ENCODE results near the gene MFGE8. TPM values are rescaled to one million over a fixed set of nuclear protein-coding genes. Genes with fewer than 3 reads are reported as not detected.

MFGE8 gene
- total and polyA plus RNA-seq, 4 donors: 78.6 to 135 (median 96.1) TPM

- no peak for ATAC-seq (ENCODE audit: insufficient read depth, low FRiP score)
- Histone ChIP-seq H3K36me3 (ENCODE audit: control insufficient read depth in 4 of 4, insufficient read depth in 4 of 4, low read length in 4 of 4) (peaks cover 0 to 2% (median 0%) of the 10 kb centered on the region in 4 donors), H3K27ac (ENCODE audit: low read depth in 1 of 2, low read length in 1 of 2) (no peak overlapping the region), H3K9me3 (ENCODE audit: control insufficient read depth in 4 of 4, insufficient read depth in 3 of 4, low read length in 3 of 4) (no peaks in the 10 kb centered on the region), H3K27me3 (ENCODE audit: control insufficient read depth in 3 of 3, insufficient read depth in 3 of 3, low read length in 2 of 3) (peaks cover 0 to 12% (median 11%) of the 10 kb centered on the region in 3 donors), H3K4me3 (no peak overlapping the region), H3K4me1 (ENCODE audit: control insufficient read depth in 5 of 5, insufficient read depth in 5 of 5, low read length in 5 of 5) (peaks cover 0 to 6% (median 0%) of the 10 kb centered on the region in 5 donors), H3K9ac (ENCODE audit: insufficient read depth in 1 of 2, low read length in 2 of 2) (no peak overlapping the region)
- TF ChIP-seq, protein P1, sequence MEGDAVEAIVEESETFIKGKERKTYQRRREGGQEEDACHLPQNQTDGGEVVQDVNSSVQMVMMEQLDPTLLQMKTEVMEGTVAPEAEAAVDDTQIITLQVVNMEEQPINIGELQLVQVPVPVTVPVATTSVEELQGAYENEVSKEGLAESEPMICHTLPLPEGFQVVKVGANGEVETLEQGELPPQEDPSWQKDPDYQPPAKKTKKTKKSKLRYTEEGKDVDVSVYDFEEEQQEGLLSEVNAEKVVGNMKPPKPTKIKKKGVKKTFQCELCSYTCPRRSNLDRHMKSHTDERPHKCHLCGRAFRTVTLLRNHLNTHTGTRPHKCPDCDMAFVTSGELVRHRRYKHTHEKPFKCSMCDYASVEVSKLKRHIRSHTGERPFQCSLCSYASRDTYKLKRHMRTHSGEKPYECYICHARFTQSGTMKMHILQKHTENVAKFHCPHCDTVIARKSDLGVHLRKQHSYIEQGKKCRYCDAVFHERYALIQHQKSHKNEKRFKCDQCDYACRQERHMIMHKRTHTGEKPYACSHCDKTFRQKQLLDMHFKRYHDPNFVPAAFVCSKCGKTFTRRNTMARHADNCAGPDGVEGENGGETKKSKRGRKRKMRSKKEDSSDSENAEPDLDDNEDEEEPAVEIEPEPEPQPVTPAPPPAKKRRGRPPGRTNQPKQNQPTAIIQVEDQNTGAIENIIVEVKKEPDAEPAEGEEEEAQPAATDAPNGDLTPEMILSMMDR (IDR thresholded peaks at IDR 0.05; ENCODE audit: control extremely low read depth, extremely low read depth): no peak
- no peak for DNase-seq
- WGBS, 2 donors: 88 to 94% methylated on average over 4 of the region's 4 CpGs
Measured at GRCh38 chr15:88890495-88890894, 22.7 kb downstream of the MFGE8 start.

DNA sequence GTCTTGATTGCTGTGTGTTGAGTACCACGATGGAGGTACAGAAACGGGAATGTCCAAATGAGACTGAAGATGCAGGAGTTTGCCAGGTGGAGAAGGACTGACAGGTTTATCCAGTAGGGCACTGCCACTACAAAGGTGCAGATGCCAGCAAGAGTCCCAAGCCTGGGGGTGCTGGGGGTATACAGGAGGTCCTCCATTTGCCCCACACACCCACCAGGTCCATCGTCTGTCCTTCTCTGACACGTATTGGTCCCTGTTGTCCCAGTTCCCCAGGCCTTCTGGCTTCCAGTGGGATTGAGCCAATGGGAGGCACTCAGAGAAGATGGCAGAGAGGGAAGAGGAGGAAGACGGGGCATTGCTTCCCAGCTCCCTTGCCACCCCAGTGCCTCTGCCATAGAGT is 24.5 kb downstream of the MFGE8 start:
- Histone ChIP-seq H3K9ac (ENCODE audit: insufficient read depth in 1 of 2, low read length in 2 of 2) (no peak overlapping the region), H3K27me3 (ENCODE audit: control insufficient read depth in 3 of 3, insufficient read depth in 3 of 3, low read length in 2 of 3) (peaks cover 0 to under 1% (median 0%) of the 10 kb centered on the region in 3 donors), H3K27ac (ENCODE audit: low read depth in 1 of 2, low read length in 1 of 2) (no peak overlapping the region), H3K36me3 (ENCODE audit: control insufficient read depth in 4 of 4, insufficient read depth in 4 of 4, low read length in 4 of 4) (peaks cover 0 to 2% (median 0%) of the 10 kb centered on the region in 4 donors), H3K4me3 (no peak overlapping the region), H3K9me3 (ENCODE audit: control insufficient read depth in 4 of 4, insufficient read depth in 3 of 4, low read length in 3 of 4) (no peaks in the 10 kb centered on the region), H3K4me1 (ENCODE audit: control insufficient read depth in 5 of 5, insufficient read depth in 5 of 5, low read length in 5 of 5) (no peaks in the 10 kb centered on the region)
- TF ChIP-seq, protein P1 (IDR thresholded peaks at IDR 0.05; ENCODE audit: control extremely low read depth, extremely low read depth): no peak
- no peak for DNase-seq
- WGBS, 2 donors: 88 to 93% methylated on average over 5 of the region's 5 CpGs
- ATAC-seq (ENCODE audit: insufficient read depth, low FRiP score): no peak

DNA sequence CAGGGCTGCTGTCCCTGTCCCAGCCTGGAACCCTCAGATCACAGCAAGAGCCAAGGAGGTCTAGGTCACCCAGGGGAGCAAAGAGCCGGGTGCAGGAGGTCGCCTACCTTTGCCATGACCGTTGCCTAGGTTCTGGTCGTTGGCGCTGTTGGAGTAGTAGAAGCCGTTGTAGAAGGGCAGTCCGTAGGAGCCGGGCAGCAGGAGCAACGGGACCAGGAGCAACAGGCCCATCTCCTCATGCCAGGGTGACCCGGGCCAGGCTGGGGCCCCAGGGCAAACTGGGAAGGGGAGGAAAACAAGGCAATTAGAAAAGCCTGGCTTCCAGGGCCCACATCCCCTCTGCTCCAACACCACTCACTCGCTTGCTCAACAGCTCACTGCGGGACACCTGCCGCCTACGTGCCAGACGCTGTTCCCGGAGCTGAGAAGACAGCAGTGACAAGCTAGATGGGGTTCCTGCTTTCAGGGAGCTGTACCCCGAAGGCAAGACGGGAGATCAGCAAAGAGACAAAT is 26.1 kb downstream of the MFGE8 start:
- no peaks in the 10 kb centered on the region for H3K27me3 ChIP-seq (ENCODE audit: control insufficient read depth in 3 of 3, insufficient read depth in 3 of 3, low read length in 2 of 3)
- H3K36me3 ChIP-seq (ENCODE audit: control insufficient read depth in 4 of 4, insufficient read depth in 4 of 4, low read length in 4 of 4): peaks cover 0 to 2% (median 0%) of the 10 kb centered on the region in 4 donors
- no peaks in the 10 kb centered on the region for H3K9me3 ChIP-seq (ENCODE audit: control insufficient read depth in 4 of 4, insufficient read depth in 3 of 4, low read length in 3 of 4)
- no peak overlapping the region for H3K9ac ChIP-seq (ENCODE audit: insufficient read depth in 1 of 2, low read length in 2 of 2)
- DNase-seq (no peak), ATAC-seq (ENCODE audit: insufficient read depth, low FRiP score) (no peak)
- TF ChIP-seq, protein P1 (IDR thresholded peaks at IDR 0.05; ENCODE audit: control extremely low read depth, extremely low read depth): no peak
- no peak overlapping the region for H3K4me3 ChIP-seq
- H3K27ac ChIP-seq (ENCODE audit: low read depth in 1 of 2, low read length in 1 of 2): no peak overlapping the region
- H3K4me1 ChIP-seq (ENCODE audit: control insufficient read depth in 5 of 5, insufficient read depth in 5 of 5, low read length in 5 of 5): no peaks in the 10 kb centered on the region
- 93 to 96% methylated on average over 18 of the region's 18 CpGs for WGBS, 2 donors

DNA sequence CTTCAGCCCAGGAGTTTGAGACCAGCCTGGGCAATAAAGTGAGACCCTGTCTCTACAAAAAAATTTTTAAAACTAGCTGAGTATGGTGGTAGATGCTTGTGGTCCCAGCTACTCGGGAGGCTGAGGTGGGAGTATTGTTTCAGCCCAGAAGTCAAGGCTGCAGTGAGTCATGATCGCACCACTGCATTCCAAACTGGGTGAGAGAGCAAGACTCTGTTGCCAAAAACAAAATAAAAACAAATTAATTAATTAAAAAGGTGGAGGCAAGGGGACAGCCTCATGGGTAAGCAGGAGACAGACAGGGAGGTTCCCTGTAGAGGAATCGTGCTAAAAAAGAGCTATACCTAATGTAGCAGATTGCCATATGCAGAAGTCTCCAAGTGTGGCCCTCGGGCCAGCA is 30.4 kb downstream of the MFGE8 start:
- 86 to 90% methylated on average over 4 of the region's 4 CpGs for WGBS, 2 donors
- H3K36me3 ChIP-seq (ENCODE audit: control insufficient read depth in 4 of 4, insufficient read depth in 4 of 4, low read length in 4 of 4): peaks cover 0 to 2% (median 0%) of the 10 kb centered on the region in 4 donors
- TF ChIP-seq, protein P1 (IDR thresholded peaks at IDR 0.05; ENCODE audit: control extremely low read depth, extremely low read depth): no peak

More for the DNA sequence above, 30.4 kb downstream of the MFGE8 start:
- no peak overlapping the region for H3K9ac ChIP-seq (ENCODE audit: insufficient read depth in 1 of 2, low read length in 2 of 2)
- no peaks in the 10 kb centered on the region for H3K9me3 ChIP-seq (ENCODE audit: control insufficient read depth in 4 of 4, insufficient read depth in 3 of 4, low read length in 3 of 4)
- H3K4me1 ChIP-seq (ENCODE audit: control insufficient read depth in 5 of 5, insufficient read depth in 5 of 5, low read length in 5 of 5): no peaks in the 10 kb centered on the region
- ATAC-seq (ENCODE audit: insufficient read depth, low FRiP score) (no peak), DNase-seq (no peak)
- no peak overlapping the region for H3K4me3 ChIP-seq
- no peak overlapping the region for H3K27ac ChIP-seq (ENCODE audit: low read depth in 1 of 2, low read length in 1 of 2)
- H3K27me3 ChIP-seq (ENCODE audit: control insufficient read depth in 3 of 3, insufficient read depth in 3 of 3, low read length in 2 of 3): no peaks in the 10 kb centered on the region
